ENCODE measurements around the gene ESF1.

Gene ESF1

DNA sequence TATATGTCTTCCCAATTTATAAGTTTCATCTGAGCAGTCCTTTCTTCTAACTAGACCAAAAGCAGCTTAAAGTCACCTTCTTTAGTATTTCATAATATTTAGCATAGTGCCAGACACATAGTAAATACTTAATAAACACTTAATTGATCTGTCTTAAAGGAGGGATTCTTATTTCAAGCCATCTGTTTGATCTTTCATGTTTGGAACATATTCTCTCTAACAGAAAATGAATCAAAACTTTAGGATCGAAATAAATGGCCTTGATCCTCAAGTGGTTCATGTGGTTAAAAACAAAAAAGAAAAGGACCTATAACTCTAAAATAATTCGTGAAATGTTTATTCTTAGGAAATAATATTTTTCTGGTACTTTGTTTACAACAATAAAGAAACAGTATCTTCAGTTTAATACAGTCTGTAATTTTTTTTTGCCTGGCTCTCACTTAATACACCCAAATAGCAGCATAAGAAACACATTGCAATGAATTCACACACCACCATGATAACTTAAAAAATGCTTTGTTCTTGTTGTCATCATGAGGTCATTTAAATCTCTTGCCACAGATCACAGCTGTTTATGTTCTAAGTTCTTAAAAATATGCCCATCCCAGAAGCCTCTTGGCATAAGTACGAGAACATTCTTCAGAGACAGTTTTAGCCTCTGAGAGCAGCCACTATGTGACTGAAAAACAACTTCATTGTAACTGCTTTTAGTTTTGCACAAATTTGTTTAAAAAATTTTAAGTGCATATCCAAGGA is 48.1 kb downstream of the ESF1 start:
- no peak for DNase-seq

- DNase-seq: no peak
These were observed 48.9 kb downstream of the ESF1 start for GRCh38 chr20:13735826-13736225.

- no peak for DNase-seq
These were observed 61.7 kb downstream of the ESF1 start for GRCh38 chr20:13723011-13723410.

DNA sequence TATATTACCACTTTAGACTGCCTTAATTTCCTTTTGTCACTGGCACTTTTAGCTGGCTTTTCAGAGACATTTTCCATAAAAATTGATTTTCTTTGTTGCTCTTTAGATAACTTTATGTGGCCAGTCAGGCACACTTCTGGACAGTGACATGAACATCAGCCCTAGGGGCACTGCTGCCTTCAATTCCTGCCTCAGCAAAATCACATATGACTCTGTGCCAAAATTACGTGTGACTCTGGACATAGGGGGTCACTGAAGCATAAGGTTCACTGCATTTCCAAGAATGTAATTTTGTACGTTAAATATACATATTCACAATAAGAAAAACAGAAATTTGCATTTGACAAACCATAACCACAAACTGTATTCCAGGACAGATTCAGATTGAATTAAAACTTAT is 66.5 kb downstream of the ESF1 start:
- DNase-seq: no peak

DNA sequence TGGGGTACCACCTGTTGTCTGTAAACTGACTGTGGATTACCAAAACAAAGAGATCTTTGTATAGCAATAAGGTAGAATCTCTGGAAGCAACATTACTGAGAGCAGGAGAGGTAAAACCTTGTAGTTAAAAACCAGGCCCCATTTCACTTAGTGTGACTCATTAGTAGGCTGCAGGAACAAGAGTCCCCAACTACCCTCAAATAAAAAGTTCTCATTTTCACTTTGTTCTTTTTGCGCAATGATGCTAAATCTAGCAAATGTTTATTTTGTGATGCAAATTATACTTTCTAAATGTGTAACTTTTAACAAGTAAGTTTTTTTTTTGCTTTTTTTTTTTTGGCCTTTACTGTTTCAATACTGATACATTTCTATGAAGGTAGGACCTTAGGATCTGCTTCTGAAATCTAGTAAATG is 67.1 kb downstream of the ESF1 start:
- no peak for DNase-seq

GRCh38 chr20:13715171-13715570 is 69.5 kb downstream of the ESF1 start:
- DNase-seq: no peak

GRCh38 chr20:13708234-13708633 is 76.5 kb downstream of the ESF1 start:
- no peak for DNase-seq

DNA sequence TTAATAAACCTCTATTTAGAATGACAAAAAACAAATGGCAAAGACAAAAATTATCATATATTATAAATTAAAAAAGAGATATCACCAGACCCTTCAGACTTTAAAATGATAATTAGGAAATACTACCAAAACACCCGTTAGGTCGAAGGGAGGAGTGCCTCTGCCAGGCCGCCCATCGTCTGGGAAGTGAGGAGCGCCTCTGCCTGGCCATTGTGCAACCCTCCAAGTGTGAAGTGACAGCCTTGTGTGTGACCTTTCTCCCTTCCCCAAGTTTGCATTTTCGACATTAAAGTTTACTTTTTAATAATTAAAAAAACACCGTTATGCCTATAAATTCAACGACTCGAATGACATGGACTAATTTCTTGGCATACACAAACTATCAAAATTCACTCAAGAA is 81.5 kb downstream of the ESF1 start:
- DNase-seq: no peak

DNA sequence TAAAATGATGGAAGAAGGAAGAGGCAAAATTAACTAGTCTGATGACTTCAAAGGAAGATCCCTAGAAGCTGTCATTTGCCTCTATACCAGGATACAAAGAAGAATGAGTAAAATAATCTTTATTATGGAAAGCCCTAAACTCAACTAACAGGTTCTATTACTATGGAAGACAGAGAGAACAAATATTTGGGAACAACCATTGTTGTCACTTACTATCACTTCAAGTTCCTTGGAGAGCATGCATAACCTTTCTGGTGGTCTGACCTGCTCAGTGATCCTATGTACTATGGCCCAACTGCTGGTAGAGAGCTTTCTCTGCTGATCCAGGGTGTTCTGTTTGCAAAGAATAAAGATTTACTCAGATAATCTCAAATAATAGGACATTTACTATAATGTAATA is 83.2 kb downstream of the ESF1 start:
- DNase-seq: no peak

GRCh38 chr20:13700761-13701160 is 84.0 kb downstream of the ESF1 start:
- DNase-seq: no peak

- DNase-seq: no peak
These were observed 90.1 kb downstream of the ESF1 start for GRCh38 chr20:13694420-13695150.

DNA sequence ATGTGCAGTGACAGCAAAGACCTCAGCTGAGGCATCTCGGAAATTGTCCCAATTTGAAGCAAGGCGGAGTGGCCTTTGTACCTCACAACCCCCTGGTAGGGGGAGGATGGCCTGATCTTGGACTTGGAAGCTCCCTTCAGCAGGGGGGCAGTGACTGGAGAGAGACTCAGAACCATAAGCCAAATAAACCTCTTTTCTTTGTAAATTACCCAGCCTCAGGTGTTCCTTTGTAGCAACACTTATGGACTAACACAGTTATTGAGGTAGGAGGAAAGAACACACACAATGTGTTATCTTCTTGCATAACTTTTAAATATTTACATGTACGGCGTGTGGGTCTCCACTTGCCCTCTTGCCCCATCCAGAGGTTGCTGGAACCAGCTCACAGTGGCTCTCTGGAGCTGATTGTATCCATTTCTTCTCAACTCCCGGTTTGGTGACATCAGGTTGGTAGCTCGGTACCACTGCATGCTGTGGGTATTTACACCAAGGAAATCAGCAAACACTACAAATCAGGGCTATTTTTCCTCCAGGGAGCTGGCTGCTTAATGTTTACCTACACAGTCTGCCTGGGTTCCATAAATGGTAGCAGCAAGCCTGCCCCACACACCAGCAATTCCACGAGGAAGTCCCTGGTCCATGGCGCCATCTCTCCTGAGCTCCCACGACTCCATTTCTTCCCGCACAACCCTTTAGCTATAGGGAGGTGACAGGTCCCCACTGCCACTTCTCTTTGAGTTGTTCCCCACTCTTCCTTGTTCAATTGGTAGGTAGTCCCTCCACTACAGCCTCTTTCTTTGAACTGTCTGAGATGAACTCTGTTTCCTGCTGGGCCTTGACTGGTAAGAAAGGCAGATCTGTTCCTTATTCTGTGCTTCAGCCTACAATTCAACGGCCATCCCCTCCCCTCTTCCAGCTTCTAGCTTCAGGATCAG is 91.7 kb downstream of the ESF1 start:
- no peak for DNase-seq

GRCh38 chr20:13690943-13691342 is 93.8 kb downstream of the ESF1 start:
- DNase-seq: no peak

- DNase-seq: no peak
These were observed 96.9 kb downstream of the ESF1 start for GRCh38 chr20:13687815-13688214.

GRCh38 chr20:13685623-13686022 is 99.1 kb downstream of the ESF1 start:
- no peak for DNase-seq

GRCh38 chr20:13684566-13685222 is 100.0 kb downstream of the ESF1 start:
- DNase-seq: peak in 1 of 2 donors; percentile 85

GRCh38 chr20:13683833-13684232 is 100.9 kb downstream of the ESF1 start:
- DNase-seq: no peak

- no peak for DNase-seq
These were observed 103.2 kb downstream of the ESF1 start for GRCh38 chr20:13681248-13682125.

- no peak for DNase-seq
These were observed 105.8 kb downstream of the ESF1 start for GRCh38 chr20:13678944-13679343.

DNA sequence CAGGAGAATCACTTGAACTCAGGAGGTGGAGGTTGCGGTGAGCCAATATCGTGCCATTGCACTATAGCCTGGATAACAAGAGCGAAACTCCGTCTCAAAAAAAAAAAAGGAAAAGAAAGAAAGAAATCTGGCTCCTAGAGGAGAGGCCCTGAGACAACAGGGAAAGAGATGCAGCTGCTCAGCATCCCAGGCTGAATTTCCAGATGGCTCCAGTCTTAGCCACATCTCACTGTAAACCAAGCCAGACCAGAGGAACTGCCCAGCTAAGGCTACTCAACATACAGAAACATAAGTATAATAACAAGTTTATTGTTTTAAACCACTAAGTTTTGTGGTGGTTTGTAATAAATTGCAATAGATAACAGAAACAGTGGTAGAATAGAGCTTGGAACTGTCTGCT is 107.5 kb downstream of the ESF1 start:
- no peak for DNase-seq

DNA sequence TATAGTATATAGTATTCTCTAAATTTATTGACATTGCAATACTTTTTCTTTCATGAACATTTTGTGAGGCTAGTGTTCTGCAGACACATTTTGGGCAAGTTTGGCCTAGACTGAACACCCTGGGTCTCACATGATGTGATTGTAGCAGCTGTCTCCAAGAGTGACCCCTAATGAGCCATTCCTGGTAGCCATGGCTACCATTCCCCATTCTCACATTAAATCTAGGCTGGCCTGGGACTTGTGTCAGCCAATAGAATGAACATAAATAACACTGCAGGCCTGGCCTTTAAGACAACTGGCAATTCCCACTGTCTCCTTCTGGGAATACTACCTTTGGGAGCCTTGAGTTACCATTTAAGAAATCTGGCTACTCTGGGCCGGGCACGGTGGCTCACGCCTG is 108.0 kb downstream of the ESF1 start:
- no peak for DNase-seq

- no peak for DNase-seq
These were observed 112.0 kb downstream of the ESF1 start for GRCh38 chr20:13672690-13673089.
